ENCODE data around the gene KIAA1549. TPM values are rescaled to one million over a fixed set of nuclear protein-coding genes. Genes with fewer than 3 reads are reported as not detected.

KIAA1549 gene
- total RNA-seq, 1 experiment from 2014 or later, result 6.0 TPM

DNA sequence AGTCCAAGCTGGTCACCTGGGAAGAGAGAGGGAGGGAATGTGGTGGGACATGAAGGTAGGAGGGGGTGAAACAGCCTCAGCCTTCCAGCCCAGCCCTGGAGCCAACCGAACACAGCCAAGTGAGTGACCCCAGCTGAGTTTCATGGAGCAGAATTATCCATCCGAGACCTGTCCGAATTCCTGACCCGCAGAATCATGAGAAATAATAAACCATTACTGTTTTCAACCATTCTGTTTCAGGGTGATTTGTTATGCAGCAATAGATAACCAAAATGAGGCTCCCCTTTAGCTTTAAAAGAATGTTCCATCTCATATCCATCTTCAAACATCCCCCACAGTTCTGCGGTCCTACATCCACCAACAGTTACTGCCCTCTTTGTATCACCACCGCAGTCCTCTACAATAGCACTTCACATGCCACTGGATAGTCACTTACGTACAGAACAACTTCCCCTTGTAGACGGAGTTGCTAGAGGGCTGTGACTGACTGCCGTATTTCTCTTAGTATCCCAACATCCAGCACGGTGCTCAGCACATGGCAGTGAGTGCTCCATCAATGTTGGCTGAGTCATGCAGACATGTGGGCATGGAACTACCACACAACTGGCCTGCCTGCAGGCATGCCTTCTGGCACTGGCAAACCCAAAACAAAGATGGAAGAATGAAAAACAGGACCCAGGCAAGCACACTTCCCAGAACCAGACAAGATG, 18.5 kb downstream of the KIAA1549 start:
- Histone ChIP-seq H3K27me3 (ENCODE audit: control insufficient read depth, insufficient read depth, low read length) (no peaks in the 10 kb centered on the region), H3K4me3 (ENCODE audit: insufficient read depth, low read depth, low read length) (no peak overlapping the region), H3K36me3 (replicated peaks; ENCODE audit: control insufficient read depth, insufficient read depth, low read length) (no peaks in the 10 kb centered on the region)
- DNase-seq, result no peak

DNA sequence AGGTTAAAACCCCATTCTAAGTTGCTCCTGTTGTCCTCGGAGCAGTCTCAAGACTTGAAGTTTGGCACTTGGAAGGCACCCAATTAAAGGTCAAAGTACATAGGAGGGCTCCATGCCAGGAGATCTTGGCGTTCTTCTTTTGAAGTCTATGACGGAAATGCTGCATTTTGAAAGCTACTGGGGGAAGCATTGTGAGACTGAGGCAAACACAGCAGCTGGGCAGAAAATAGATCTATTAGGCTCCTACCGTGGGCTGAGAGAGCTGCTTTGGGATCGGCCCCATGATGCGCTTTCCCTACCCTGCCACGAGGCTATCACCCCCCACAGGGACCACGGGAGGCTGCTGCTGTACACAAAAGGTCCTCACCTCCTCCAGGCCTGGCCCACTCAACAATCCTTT, 20.0 kb downstream of the KIAA1549 start:
- Histone ChIP-seq H3K4me3 (ENCODE audit: insufficient read depth, low read depth, low read length) (no peak overlapping the region), H3K36me3 (replicated peaks; ENCODE audit: control insufficient read depth, insufficient read depth, low read length) (no peaks in the 10 kb centered on the region), H3K27me3 (ENCODE audit: control insufficient read depth, insufficient read depth, low read length) (no peaks in the 10 kb centered on the region)
- DNase-seq, result peak; percentile 56

DNA sequence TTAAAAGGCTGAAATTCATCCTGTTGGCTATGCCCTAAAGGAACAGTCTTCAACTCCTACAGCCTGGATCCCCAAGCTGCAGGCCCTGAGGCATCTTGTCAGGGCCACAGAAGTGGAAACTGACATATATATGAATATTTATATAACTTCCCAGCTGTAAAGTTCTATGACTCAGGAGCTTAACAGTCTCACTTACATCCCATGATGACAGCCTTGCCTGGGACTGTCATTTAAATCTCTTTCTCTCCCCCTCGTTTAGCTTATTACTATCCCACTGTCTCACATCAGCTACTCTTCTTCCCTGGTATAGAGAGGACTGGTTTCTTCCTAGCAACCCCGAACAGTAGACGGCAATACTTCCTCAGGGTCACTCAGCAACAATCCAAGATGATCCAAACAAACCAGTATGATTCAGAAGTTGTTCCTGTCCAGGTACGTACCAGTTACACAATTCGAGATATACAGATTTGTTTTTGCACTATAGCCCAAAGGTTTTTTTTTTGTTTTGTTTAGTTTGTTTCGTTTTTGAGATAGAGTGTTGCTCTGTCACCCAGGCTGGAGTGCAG, 22.7 kb downstream of the KIAA1549 start:
- Histone ChIP-seq H3K27me3 (ENCODE audit: control insufficient read depth, insufficient read depth, low read length) (no peaks in the 10 kb centered on the region), H3K36me3 (replicated peaks; ENCODE audit: control insufficient read depth, insufficient read depth, low read length) (no peaks in the 10 kb centered on the region), H3K4me3 (ENCODE audit: insufficient read depth, low read depth, low read length) (no peak overlapping the region)
- DNase-seq, result no peak

DNA sequence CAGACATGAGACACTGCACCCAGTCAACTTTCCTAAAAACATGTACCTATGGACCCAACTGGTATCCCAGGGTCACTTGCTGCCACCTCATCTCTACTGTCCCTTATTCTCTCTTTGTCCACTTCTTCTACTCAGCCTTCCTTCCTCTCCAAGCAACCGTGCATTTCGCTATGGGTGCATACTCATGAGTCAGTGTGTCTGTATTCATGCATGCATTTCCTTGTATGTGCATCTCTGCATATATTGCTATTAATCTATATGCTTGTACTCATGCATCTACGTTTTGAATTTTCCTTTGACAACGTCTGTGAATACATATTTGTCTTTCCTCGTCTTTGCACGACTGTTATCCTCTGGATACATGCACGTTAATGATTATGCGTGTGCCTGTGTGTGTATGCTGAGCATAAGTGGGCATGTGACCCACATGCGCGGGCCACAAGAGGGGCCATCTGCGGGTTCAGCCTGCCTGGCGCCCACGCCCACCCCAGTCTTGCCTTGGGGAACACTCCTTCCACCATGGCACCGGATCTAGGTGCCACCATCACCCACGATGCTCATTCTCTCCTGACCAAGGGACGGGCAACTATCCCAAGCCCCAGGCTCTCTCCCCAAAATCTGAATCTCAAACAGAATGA, 23.3 kb downstream of the KIAA1549 start:
- Histone ChIP-seq H3K36me3 (replicated peaks; ENCODE audit: control insufficient read depth, insufficient read depth, low read length) (no peaks in the 10 kb centered on the region), H3K27me3 (ENCODE audit: control insufficient read depth, insufficient read depth, low read length) (no peaks in the 10 kb centered on the region), H3K4me3 (ENCODE audit: insufficient read depth, low read depth, low read length) (no peak overlapping the region)
- DNase-seq, result no peak

DNA sequence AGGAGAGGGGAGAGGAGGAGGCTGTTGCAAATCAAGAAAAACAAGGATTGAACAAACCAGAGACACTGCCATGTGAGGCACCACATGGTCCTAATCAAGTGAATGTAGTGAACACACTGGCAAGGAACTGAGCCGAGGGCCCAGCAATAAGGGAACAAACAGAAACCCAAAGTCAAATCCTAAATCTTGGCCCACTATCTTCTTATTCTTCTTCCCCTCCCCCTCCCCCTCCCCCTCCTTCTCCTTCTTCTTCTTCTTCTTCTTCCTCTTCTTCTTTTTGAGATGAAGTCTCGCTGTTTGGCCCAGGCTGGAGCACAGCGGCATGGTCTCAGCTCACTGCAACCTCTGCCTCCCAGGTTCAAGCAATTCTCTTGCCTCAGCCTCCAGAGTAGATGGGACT, 24.0 kb downstream of the KIAA1549 start:
- no peaks in the 10 kb centered on the region for H3K27me3 ChIP-seq (ENCODE audit: control insufficient read depth, insufficient read depth, low read length)

DNA sequence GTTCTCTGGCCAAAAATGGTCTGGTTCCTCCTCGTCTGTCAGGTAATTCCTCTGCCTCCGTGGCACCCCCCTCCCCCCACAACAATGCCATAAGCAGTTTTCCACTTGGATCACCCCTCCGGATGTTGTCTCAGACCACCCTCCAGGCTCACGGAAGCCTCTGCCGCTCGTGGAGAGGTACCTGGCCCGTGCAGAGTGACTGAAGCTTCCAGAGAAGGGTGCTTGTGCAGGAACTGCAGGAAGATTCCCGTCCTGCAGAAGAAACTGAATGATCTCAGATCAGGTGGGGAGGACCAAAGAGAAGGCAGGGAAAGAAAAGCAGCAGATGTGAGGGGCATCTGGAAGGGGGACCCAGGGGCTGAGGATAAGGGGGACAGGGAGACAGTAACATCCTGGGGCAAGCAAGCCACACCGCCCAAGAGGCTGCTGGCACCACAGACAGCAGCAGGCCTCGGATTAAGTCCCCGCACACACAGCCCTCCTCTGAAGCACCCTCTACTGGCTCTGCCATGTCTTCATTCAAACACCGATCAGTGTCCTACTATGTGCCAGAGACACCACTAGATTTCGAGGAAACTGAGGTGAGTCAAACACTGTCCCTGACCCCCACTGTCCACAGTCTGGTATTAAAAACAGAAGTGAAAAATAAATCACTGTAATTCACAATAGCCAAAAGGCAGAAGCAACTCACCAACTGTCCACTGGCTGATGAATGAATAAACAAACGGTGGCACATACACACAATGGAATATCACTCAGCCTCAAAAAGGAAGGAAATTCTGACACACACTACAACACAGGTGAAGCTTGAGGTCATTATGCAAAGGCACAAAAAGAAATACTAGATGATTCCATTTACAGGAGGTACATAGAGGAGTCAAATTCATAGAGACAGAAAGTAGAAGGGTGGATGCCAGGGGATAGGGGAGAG, 26.4 kb downstream of the KIAA1549 start:
- Histone ChIP-seq H3K27me3 (ENCODE audit: control insufficient read depth, insufficient read depth, low read length) (no peaks in the 10 kb centered on the region), H3K4me3 (ENCODE audit: insufficient read depth, low read depth, low read length) (no peak overlapping the region), H3K36me3 (replicated peaks; ENCODE audit: control insufficient read depth, insufficient read depth, low read length) (no peaks in the 10 kb centered on the region)
- peak; percentile 57 for DNase-seq

More for the DNA sequence above, 24.0 kb downstream of the KIAA1549 start:
- Histone ChIP-seq H3K4me3 (ENCODE audit: insufficient read depth, low read depth, low read length) (no peak overlapping the region), H3K36me3 (replicated peaks; ENCODE audit: control insufficient read depth, insufficient read depth, low read length) (no peaks in the 10 kb centered on the region)
- no peak for DNase-seq

DNA sequence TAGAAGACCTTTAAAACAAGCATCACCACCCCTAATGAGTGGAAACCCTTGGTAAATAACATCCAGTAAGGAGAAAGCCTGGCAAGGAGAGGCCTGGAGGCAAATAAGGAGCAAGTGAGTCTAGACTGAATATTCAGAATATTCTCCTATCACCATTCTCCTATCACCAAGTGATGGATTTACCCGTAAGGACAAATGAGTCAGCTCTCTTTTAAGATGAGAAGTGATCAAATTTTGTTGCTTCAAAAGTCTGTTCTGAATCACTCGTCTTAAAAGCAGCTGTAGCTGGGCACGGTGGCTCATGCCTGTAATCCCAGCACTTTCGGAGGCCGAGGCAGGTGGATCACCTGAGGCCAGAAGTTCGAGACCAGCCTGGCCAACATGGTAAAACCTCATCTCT, 28.4 kb downstream of the KIAA1549 start:
- Histone ChIP-seq H3K27me3 (ENCODE audit: control insufficient read depth, insufficient read depth, low read length) (no peaks in the 10 kb centered on the region), H3K4me3 (ENCODE audit: insufficient read depth, low read depth, low read length) (no peak overlapping the region), H3K36me3 (replicated peaks; ENCODE audit: control insufficient read depth, insufficient read depth, low read length) (no peaks in the 10 kb centered on the region)
- no peak for DNase-seq

DNA sequence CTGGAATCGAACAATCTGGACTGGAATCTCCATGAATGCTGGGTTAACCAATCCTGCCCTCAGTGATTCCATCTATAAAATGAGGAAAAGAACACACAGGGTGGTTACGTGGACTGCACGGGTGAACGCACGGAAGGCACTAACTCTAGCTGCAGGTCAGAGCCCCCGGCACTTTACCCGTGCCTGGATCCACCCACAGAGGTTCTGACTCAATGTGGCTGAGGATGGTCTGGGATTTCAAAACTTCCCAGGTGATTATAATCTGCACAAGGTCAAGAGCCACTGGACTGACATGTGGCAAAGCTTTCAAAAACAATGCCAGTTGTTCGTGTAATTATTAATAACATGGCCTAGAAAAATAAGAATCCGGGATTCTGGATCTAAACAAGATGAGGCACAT, 29.2 kb downstream of the KIAA1549 start:
- Histone ChIP-seq H3K27me3 (ENCODE audit: control insufficient read depth, insufficient read depth, low read length) (no peaks in the 10 kb centered on the region), H3K36me3 (replicated peaks; ENCODE audit: control insufficient read depth, insufficient read depth, low read length) (no peaks in the 10 kb centered on the region), H3K4me3 (ENCODE audit: insufficient read depth, low read depth, low read length) (no peak overlapping the region)
- no peak for DNase-seq

DNA sequence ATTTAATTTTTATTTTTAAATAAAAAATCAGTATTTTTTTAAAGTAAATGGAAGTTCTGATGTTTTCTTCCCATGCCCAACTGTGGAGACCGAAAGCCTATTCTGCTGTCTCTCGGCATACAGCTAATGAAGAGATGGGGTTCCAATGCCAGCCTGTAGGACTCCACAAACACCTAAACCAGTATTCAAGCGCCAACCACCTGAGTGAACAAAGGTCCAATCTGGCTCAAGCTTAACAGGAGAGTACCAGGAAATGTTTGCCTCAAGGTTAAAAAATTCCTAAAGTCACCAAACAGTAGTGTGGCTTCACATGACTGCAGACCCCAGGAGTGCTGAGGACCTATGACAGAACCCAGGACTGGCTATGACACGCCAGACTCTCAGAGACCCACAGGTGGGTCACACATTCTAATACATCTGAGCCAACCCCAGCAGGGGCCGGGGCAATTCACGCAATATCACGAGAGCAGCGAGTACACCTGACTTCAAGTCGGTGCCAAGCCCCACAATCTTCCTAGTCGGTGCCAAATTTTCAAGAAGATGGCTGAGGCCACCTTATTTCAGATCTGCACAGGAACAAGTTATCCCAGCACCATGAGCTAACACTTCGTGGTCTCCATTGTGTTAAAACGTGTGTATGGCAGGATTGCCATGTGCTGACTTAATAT, 31.6 kb downstream of the KIAA1549 start:
- Histone ChIP-seq H3K36me3 (replicated peaks; ENCODE audit: control insufficient read depth, insufficient read depth, low read length) (no peaks in the 10 kb centered on the region), H3K27me3 (ENCODE audit: control insufficient read depth, insufficient read depth, low read length) (no peaks in the 10 kb centered on the region), H3K4me3 (ENCODE audit: insufficient read depth, low read depth, low read length) (no peak overlapping the region)
- DNase-seq, result no peak

DNA sequence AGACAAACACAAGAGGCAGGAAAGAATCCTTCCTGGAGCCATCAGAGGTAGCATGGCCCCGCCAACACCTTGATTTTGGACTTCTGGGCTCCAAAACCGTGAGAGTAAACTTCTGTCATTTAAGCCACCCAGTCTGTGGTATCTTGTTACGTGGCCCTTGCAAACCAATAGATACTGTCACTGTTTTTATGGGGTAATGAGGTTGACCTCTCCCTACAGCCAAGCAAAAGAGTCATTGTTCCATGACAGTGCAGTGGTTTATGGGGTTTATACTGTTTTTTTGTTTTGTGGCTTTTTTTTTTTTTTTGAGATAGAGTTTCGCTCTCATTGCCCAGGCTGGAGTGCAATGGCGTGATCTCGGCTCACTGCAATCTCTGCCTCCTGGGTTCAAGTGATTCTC, 32.8 kb downstream of the KIAA1549 start:
- no peak for DNase-seq
- H3K27me3 ChIP-seq (ENCODE audit: control insufficient read depth, insufficient read depth, low read length), result no peaks in the 10 kb centered on the region
- H3K4me3 ChIP-seq (ENCODE audit: insufficient read depth, low read depth, low read length), result no peak overlapping the region
- H3K36me3 ChIP-seq (replicated peaks; ENCODE audit: control insufficient read depth, insufficient read depth, low read length), result no peaks in the 10 kb centered on the region

DNA sequence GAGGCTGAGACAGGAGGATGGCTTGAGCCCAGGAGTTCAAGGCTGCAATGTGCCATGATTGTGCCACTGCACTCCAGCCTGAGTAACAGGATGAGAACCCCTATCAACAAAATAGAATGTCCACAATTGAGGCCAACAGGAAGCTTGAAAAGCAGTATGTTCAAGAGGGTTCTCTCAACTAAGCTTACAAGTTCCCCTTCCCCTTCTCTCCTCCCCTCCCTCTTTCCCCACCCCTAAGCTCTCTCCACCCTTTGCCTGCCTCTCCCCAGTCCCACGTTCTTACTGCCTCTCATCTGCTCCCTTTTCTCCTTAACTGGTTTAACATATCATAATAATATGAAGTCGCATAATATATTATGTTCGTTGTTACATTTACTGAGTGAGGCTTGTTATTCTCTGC, 35.4 kb downstream of the KIAA1549 start:
- Histone ChIP-seq H3K36me3 (replicated peaks; ENCODE audit: control insufficient read depth, insufficient read depth, low read length) (no peaks in the 10 kb centered on the region), H3K27me3 (ENCODE audit: control insufficient read depth, insufficient read depth, low read length) (no peaks in the 10 kb centered on the region), H3K4me3 (ENCODE audit: insufficient read depth, low read depth, low read length) (no peak overlapping the region)
- DNase-seq, result no peak

DNA sequence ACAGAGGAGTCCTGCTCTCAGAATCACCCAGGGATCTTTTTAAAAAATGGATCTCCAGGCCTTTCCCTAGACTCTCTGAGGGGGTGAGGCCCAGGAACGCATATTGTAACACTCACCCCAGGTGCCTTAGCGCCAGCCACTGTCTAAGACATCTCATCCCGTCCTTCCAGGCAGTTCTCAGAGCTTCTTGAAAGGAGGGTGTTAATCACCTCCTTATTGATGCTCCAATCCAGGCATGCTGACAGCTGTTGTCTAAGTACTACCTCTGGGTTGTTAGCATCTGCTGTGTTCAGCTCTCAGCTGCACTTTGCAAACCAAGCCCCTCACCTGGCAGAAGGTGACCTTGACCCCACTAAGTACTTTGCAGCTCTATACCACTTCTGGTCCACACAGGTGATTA, 36.0 kb downstream of the KIAA1549 start:
- H3K36me3 ChIP-seq (replicated peaks; ENCODE audit: control insufficient read depth, insufficient read depth, low read length), result no peaks in the 10 kb centered on the region
- H3K27me3 ChIP-seq (ENCODE audit: control insufficient read depth, insufficient read depth, low read length), result no peaks in the 10 kb centered on the region
- DNase-seq, result no peak

DNA sequence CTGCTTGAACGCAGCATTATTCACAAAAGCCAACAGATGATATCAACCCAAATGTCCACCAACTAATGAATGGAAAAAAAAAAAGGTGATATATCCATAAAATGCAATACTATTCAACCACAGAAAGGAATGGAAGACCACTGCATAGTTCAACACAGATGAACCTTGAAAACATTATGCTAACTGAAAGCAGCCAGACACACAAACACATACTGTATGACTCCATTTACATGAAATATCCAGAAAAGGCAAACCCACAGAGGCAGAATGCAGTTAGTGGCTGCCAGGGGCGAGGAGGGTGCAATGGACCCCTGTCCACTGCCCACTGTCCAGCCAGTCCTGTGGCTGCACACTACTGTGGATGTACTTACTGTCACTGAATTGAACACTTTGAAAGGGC, 36.6 kb downstream of the KIAA1549 start:
- no peaks in the 10 kb centered on the region for H3K27me3 ChIP-seq (ENCODE audit: control insufficient read depth, insufficient read depth, low read length)
- DNase-seq, result no peak
- H3K36me3 ChIP-seq (replicated peaks; ENCODE audit: control insufficient read depth, insufficient read depth, low read length), result no peaks in the 10 kb centered on the region
- H3K4me3 ChIP-seq (ENCODE audit: insufficient read depth, low read depth, low read length), result no peak overlapping the region

More for the DNA sequence above, 36.0 kb downstream of the KIAA1549 start:
- no peak overlapping the region for H3K4me3 ChIP-seq (ENCODE audit: insufficient read depth, low read depth, low read length)

DNA sequence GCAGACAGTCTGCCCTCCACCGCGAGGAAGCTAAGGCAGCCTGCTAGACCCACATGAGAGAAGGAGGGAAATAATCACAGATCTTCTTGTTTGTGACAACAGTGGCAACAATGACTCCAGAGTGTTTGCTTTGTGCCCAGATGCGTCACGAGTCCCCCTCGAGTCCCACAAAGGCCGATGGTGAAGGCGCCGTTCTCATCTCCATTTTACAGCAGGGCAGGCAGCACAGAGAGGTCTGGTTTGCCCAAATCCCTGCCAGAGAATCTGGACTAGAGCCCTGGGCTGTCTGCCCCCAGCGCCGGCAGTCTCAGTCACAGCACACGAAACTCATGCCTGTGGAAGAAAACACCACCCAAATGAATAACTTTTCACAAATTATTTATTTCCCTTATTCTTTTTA, 38.1 kb downstream of the KIAA1549 start:
- Histone ChIP-seq H3K36me3 (replicated peaks; ENCODE audit: control insufficient read depth, insufficient read depth, low read length) (no peaks in the 10 kb centered on the region), H3K4me3 (ENCODE audit: insufficient read depth, low read depth, low read length) (no peak overlapping the region), H3K27me3 (ENCODE audit: control insufficient read depth, insufficient read depth, low read length) (no peaks in the 10 kb centered on the region)
- no peak for DNase-seq
